GM10266 (cell line): Measurements from ENCODE around the gene PIGM.

Experiments used
- DNase-seq: peaks from one replicate; pipeline ENCODE4 v3.0.0; 2012; ENCODE audit errors: extremely low spot score
- CTCF ChIP-seq: IDR thresholded peaks from 2 replicates; pipeline ENCODE4 v1.5.1; 2012; ENCODE audit warnings: mild to moderate bottlenecking, low read depth; ENCODE audit not compliant: control insufficient read depth, insufficient read depth; ENCODE audit errors: missing control alignments

PIGM gene

DNA sequence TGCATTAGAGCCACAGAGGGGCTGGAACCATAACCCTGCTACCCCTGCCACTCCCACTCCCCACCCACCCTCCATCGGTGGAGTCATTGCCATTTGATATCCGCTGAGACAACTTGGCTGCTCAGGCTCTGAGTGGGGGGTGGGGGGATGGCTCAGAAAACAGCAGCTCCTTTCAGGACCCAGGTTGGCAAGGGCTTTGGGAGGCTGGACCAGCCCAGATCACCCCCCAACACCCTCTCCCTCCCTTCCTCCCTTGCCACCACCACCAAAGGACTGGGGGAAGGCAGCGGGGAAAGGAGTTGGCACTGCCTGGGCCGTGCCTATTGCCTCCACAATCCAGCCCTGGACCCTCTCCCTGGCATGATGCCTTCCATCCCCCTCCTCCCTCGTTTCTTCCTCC lies 36.4 kb upstream of the PIGM start:
- TF ChIP-seq CTCF, result no peak

GRCh38 chr1:160066829-160067745 lies 35.3 kb upstream of the PIGM start:
- TF ChIP-seq CTCF, result no peak
- no peak for DNase-seq

More for the DNA sequence above, 36.4 kb upstream of the PIGM start:
- DNase-seq, result no peak

DNA sequence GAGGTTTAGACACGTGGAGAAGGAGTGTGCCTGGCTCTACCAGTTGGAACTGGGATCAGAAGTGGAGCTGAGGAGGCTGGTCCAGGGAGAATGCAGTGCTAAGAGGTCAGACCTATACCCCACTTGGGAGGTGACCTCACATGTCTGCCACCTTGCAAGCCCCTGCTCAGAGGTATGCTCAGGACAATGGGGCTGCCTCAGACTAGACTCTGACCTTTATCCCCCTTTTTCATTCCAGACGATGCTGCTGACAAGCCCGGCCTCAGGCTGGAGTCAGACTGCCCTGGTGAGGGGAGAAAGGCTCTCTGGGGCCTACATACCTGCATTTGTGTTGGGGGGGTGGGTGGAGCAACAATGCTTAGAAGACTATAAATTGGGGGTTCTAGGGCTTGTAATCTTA lies 33.0 kb upstream of the PIGM start:
- no peak for DNase-seq
- TF ChIP-seq CTCF, result no peak

DNA sequence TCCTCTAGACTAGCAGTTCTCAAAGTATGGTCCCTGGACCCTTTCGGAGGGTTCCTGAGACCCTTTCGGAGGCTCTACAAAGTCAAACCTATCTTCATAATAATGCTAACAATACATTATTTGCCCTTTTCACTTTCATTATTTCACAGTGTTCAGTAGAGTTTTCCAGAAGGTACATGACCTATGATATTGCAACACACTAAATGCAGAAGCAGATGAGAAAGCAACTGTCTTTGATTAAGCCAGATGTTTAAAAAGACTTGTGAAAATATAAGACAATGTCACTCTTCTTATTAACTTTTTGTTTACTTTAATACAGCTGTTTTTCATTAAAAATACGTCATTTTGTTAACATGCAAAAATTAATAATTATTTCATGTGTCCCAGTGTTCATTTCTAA lies 32.4 kb upstream of the PIGM start:
- no peak for TF ChIP-seq CTCF
- DNase-seq, result no peak

- TF ChIP-seq CTCF, result no peak
- DNase-seq, result no peak
These were observed 31.4 kb upstream of the PIGM start for GRCh38 chr1:160063176-160063575.

- no peak for TF ChIP-seq CTCF
These were observed 30.4 kb upstream of the PIGM start for GRCh38 chr1:160062230-160062532.

DNA sequence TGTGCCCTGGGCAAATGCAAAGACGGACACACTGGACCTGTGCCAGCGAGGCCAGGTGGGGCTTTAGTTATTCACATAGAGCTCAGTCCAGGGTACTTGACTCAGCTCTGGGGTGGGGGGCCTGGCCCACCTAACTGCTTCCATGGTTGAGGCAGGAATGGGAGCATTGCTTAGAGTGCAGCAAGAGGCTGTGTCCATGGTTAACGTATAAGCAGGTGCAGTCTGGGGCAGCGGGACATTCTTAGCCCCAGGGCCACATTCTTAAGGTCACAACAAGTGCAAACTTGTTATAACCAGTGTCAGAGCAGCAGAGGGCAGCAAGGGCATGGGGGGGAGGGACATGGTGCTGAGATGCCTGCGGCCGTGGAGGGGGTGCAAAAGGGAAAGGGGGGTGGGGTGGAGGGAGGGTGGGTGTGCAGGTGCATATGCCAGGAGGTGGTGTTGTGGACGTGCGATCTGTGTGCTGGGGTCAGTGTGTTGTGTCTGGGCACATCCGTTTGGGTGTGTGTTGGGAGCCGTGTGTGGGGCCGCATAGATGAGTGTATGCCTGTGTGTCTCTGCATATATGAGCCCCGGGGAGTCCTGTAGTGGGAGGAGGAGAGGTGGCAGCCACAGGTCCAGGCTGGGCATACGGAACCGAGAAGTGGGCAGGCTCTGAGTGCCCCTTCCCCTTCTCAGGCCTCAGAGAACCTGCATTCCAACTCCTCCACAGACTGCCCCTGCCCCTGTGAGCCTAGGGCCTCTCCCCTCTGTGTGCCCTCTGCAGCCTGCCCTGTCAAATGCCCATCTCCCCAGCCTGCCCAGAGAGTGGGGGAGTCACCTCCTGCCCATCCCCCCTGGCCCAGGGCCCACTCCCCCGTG lies 29.8 kb upstream of the PIGM start:
- DNase-seq, result no peak
- TF ChIP-seq CTCF, result peak; percentile 27

More at GRCh38 chr1:160062230-160062532, 30.4 kb upstream of the PIGM start:
- DNase-seq, result no peak
